Osteoblast (primary cell): ENCODE results near the gene CD300E. TPM values are rescaled to one million over a fixed set of nuclear protein-coding genes. Genes with fewer than 3 reads are reported as not detected.
A peak's percentile ranks its signal among the peaks of the same experiment; 100 is the strongest.

Source experiments
- DNase-seq: peaks from one replicate; pipeline ENCODE4 v3.0.0; 2011; ENCODE audit warnings: low spot score, mixed read lengths; ENCODE audit not compliant: insufficient read length; ENCODE audit errors: missing footprints
- H2AFZ ChIP-seq: 2 replicates; pipeline ENCODE4 v1.6.0; 2011; ENCODE audit warnings: mild to moderate bottlenecking, low read length
- H3K27ac ChIP-seq: 2 replicates; pipeline ENCODE4 v1.5.1; 2011; ENCODE audit warnings: mild to moderate bottlenecking, low read depth, low read length, moderate library complexity
- H3K27me3 ChIP-seq: 2 replicates; pipeline ENCODE4 v1.6.0; 2012; ENCODE audit warnings: mild to moderate bottlenecking, control low read depth, inconsistent platforms, low read length, moderate library complexity; ENCODE audit not compliant: insufficient read depth
- H3K36me3 ChIP-seq: 2 replicates; pipeline ENCODE4 v1.5.1; 2011; ENCODE audit warnings: mild to moderate bottlenecking, low read length, control low read depth, moderate library complexity; ENCODE audit not compliant: insufficient read depth
- H3K4me1 ChIP-seq: 2 replicates; pipeline ENCODE4 v1.5.1; 2011; ENCODE audit warnings: mild to moderate bottlenecking, low read length, control low read depth, moderate library complexity; ENCODE audit not compliant: insufficient read depth
- H3K4me2 ChIP-seq: 2 replicates; pipeline ENCODE4 v1.6.0; 2011; ENCODE audit warnings: mild to moderate bottlenecking, low read length; ENCODE audit not compliant: insufficient read depth
- H3K4me3 ChIP-seq: fragments of 200-600 bp; sonication (generic); 3 replicates; pipeline ENCODE4 v1.5.1; 2012; ENCODE audit warnings: mild to moderate bottlenecking, low read length, inconsistent platforms; ENCODE audit not compliant: insufficient read depth
- H3K79me2 ChIP-seq: 2 replicates; pipeline ENCODE4 v1.6.0; 2012; ENCODE audit warnings: mild to moderate bottlenecking, low read length, control low read depth, inconsistent platforms; ENCODE audit not compliant: insufficient read depth
- H3K9me3 ChIP-seq: 2 replicates; pipeline ENCODE4 v1.5.1; 2011; ENCODE audit warnings: low read depth, low read length, control low read depth
- H4K20me1 ChIP-seq: 2 replicates; pipeline ENCODE4 v1.6.0; 2012; ENCODE audit warnings: mild to moderate bottlenecking, low read length, control low read depth; ENCODE audit not compliant: insufficient read depth
- CTCF ChIP-seq: IDR thresholded peaks from 2 replicates; pipeline ENCODE4 v1.5.1; 2011; ENCODE audit warnings: mild to moderate bottlenecking, low read depth, low read length, moderate library complexity; ENCODE audit errors: extremely low read depth
- total RNA-seq: library from RNA; depleted of rRNA; stranded (reverse); fragments of >200 nt; gene quantifications from 2 replicates; pipeline ENCODE4 v1.2.3, GENCODE V29; 2012

Gene CD300E
- total RNA-seq, 1 donor: under 0.01 TPM

GRCh38 chr17:74573169-74573568 is 50.4 kb downstream of the CD300E start:
- peaks cover 4% of the 10 kb centered on the region for H3K9me3 ChIP-seq
- TF ChIP-seq CTCF: peak; percentile 9

GRCh38 chr17:74571621-74572270 is 51.8 kb downstream of the CD300E start:
- no peak overlapping the region for H2AFZ ChIP-seq

More at GRCh38 chr17:74573169-74573568, 50.4 kb downstream of the CD300E start:
- peaks cover 18% of the 10 kb centered on the region for H3K4me1 ChIP-seq
- DNase-seq: no peak
- no peak overlapping the region for H3K27ac ChIP-seq
- peaks cover 5% of the 10 kb centered on the region for H3K27me3 ChIP-seq
- H2AFZ ChIP-seq: no peak overlapping the region
- H4K20me1 ChIP-seq: no peaks in the 10 kb centered on the region
- H3K79me2 ChIP-seq: no peaks in the 10 kb centered on the region
- H3K4me3 ChIP-seq: no peak overlapping the region
- H3K4me2 ChIP-seq: no peak overlapping the region
- no peaks in the 10 kb centered on the region for H3K36me3 ChIP-seq

GRCh38 chr17:74569020-74570003 is 54.2 kb downstream of the CD300E start:
- Histone ChIP-seq H3K4me2 (peak overlapping the region; percentile 48), H3K27ac (peak overlapping the region; percentile 83)

More at GRCh38 chr17:74571621-74572270, 51.8 kb downstream of the CD300E start:
- Histone ChIP-seq H3K27ac (no peak overlapping the region), H3K79me2 (no peaks in the 10 kb centered on the region), H3K4me1 (peaks cover 22% of the 10 kb centered on the region), H3K9me3 (peaks cover 4% of the 10 kb centered on the region), H3K36me3 (no peaks in the 10 kb centered on the region), H3K27me3 (peaks cover 5% of the 10 kb centered on the region), H3K4me2 (no peak overlapping the region), H4K20me1 (no peaks in the 10 kb centered on the region), H3K4me3 (no peak overlapping the region)
- TF ChIP-seq CTCF: no peak
- DNase-seq: no peak

More at GRCh38 chr17:74569020-74570003, 54.2 kb downstream of the CD300E start:
- TF ChIP-seq CTCF: no peak
- Histone ChIP-seq H3K27me3 (peaks cover 11% of the 10 kb centered on the region), H3K36me3 (no peaks in the 10 kb centered on the region), H3K4me3 (no peak overlapping the region), H3K79me2 (no peaks in the 10 kb centered on the region), H3K4me1 (peaks cover 22% of the 10 kb centered on the region), H4K20me1 (no peaks in the 10 kb centered on the region), H3K9me3 (peaks cover 4% of the 10 kb centered on the region), H2AFZ (peak overlapping the region; percentile 57)
- DNase-seq: peak; percentile 92
